Measurements from ENCODE around the gene DLGAP1. TPM values are rescaled to one million over a fixed set of nuclear protein-coding genes. Genes with fewer than 3 reads are reported as not detected.

The DLGAP1 gene
- total and polyA plus RNA-seq, 2 donors (not counting 1 experiment from before 2014, with no cell fraction given), result 0.07 to 0.61 TPM

DNA sequence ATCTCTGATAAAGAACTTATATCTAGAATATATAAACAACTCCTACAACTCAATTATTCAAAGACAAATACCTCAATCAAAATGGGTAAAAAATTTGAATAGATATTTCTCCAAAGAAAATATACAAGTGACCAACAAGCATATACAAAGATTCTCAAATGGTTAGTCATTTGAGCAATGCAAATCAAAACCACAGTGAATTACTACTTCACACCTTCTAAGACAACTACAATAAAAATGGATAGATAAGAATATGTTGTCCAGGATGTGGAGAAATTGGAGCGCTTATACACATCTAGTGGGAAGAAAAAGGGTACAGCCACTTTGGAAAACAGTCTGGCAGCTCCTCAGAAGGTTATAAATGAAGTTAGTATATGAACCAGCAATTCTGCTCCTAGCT, 672.2 kb downstream of the DLGAP1 start:
- H3K27ac Mint-ChIP-seq, result no peak overlapping the region
- no peaks in the 10 kb centered on the region for H3K27me3 ChIP-seq (replicated peaks in 1 of 4; ENCODE audit: control extremely low read depth in 1 of 4, control insufficient read depth in 3 of 4, insufficient read depth in 4 of 4, low read length in 3 of 4)
- H3K4me3 Mint-ChIP-seq, result no peak overlapping the region
- peaks cover 5% of the 10 kb centered on the region for H3K27me3 Mint-ChIP-seq
- H3K27ac ChIP-seq (ENCODE audit: low read length in 2 of 2), result no peak overlapping the region
- no peaks in the 10 kb centered on the region for H3K36me3 ChIP-seq (replicated peaks in 1 of 2; ENCODE audit: control extremely low read depth in 1 of 2, control insufficient read depth in 1 of 2, extremely low read depth in 1 of 2, insufficient read depth in 2 of 2, low read length in 1 of 2)
- TF ChIP-seq, protein P1, sequence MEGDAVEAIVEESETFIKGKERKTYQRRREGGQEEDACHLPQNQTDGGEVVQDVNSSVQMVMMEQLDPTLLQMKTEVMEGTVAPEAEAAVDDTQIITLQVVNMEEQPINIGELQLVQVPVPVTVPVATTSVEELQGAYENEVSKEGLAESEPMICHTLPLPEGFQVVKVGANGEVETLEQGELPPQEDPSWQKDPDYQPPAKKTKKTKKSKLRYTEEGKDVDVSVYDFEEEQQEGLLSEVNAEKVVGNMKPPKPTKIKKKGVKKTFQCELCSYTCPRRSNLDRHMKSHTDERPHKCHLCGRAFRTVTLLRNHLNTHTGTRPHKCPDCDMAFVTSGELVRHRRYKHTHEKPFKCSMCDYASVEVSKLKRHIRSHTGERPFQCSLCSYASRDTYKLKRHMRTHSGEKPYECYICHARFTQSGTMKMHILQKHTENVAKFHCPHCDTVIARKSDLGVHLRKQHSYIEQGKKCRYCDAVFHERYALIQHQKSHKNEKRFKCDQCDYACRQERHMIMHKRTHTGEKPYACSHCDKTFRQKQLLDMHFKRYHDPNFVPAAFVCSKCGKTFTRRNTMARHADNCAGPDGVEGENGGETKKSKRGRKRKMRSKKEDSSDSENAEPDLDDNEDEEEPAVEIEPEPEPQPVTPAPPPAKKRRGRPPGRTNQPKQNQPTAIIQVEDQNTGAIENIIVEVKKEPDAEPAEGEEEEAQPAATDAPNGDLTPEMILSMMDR (IDR thresholded peaks at IDR 0.05), result no peak
- no peak for TF ChIP-seq EZH2 (IDR thresholded peaks at IDR 0.05; ENCODE audit: borderline replicate concordance, insufficient read depth, low read depth, low read length, poor library complexity, severe bottlenecking)
- H3K4me1 Mint-ChIP-seq, result no peaks in the 10 kb centered on the region
- H3K4me3 ChIP-seq (ENCODE audit: control extremely low read depth in 1 of 5, extremely low read depth in 1 of 5, insufficient read depth in 1 of 5, low read depth in 2 of 5, low read length in 4 of 5), result no peak overlapping the region
- no peak for DNase-seq
- no peaks in the 10 kb centered on the region for H4K20me1 ChIP-seq (ENCODE audit: control insufficient read depth, insufficient read depth, low read length, poor library complexity, severe bottlenecking)
- H3K9me3 Mint-ChIP-seq (ENCODE audit: insufficient read depth), result no peaks in the 10 kb centered on the region
- CTCF ChIA-PET, result no interaction called here
- peaks cover 0 to 3% (median 0%) of the 10 kb centered on the region in 3 donors for H3K9me3 ChIP-seq (ENCODE audit: control extremely low read depth in 1 of 3, control insufficient read depth in 2 of 3, insufficient read depth in 1 of 3, low read length in 2 of 3)
- H3K4me2 ChIP-seq (replicated peaks; ENCODE audit: low read depth, low read length, poor library complexity, severe bottlenecking), result no peak overlapping the region
- no peaks in the 10 kb centered on the region for H3K79me2 ChIP-seq (ENCODE audit: control insufficient read depth, insufficient read depth, low read length)
- POLR2A ChIA-PET, result no interaction called here
- H2AFZ ChIP-seq (ENCODE audit: insufficient read depth, low read depth, low read length, poor library complexity, severe bottlenecking), result no peak overlapping the region
- WGBS (ENCODE audit: insufficient coverage), result no CpG with 5 or more reads among the region's 1 CpG
- intact Hi-C loops (cut with micrococcal nuclease), result no loop called here
- H3K9ac ChIP-seq (ENCODE audit: low read length), result no peak overlapping the region
- no peak for ATAC-seq (ENCODE audit: low read depth)
- H3K4me1 ChIP-seq (ENCODE audit: control insufficient read depth in 2 of 2, insufficient read depth in 2 of 2, low read length in 2 of 2), result no peaks in the 10 kb centered on the region

DNA sequence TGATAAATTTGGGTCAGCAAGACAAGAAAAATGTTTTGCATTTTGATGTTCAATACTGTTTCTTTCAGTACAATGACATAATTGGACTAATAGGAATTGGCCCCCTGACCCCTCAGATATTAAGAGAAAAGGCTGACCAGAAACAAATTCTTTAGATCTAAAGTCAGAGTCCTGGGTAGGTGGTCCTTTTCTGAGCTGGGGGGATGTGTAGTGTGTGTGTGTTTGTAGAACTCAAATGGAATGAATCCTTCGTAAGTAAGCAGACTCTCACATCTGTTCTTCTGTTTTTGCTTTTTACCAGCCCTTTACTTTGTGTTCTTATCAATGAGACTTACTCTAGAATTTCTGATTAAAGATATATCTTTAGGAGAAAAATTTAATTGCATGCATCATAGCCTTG, 677.4 kb downstream of the DLGAP1 start:
- TF ChIP-seq, protein P1 (IDR thresholded peaks at IDR 0.05), result no peak
- TF ChIP-seq EZH2 (IDR thresholded peaks at IDR 0.05; ENCODE audit: borderline replicate concordance, insufficient read depth, low read depth, low read length, poor library complexity, severe bottlenecking), result no peak
- WGBS (ENCODE audit: insufficient coverage), result no CpG with 5 or more reads among the region's 1 CpG
- Histone ChIP-seq H3K4me2 (replicated peaks; ENCODE audit: low read depth, low read length, poor library complexity, severe bottlenecking) (no peak overlapping the region), H3K27me3 (replicated peaks in 1 of 4; ENCODE audit: control extremely low read depth in 1 of 4, control insufficient read depth in 3 of 4, insufficient read depth in 4 of 4, low read length in 3 of 4) (peaks cover 0 to 2% (median 0%) of the 10 kb centered on the region in 4 experiments), H3K4me3 (ENCODE audit: control extremely low read depth in 1 of 5, extremely low read depth in 1 of 5, insufficient read depth in 1 of 5, low read depth in 2 of 5, low read length in 4 of 5) (no peak overlapping the region), H3K36me3 (replicated peaks in 1 of 2; ENCODE audit: control extremely low read depth in 1 of 2, control insufficient read depth in 1 of 2, extremely low read depth in 1 of 2, insufficient read depth in 2 of 2, low read length in 1 of 2) (no peaks in the 10 kb centered on the region), H3K27ac (ENCODE audit: low read length in 2 of 2) (no peak overlapping the region), H3K9ac (ENCODE audit: low read length) (no peak overlapping the region), H2AFZ (ENCODE audit: insufficient read depth, low read depth, low read length, poor library complexity, severe bottlenecking) (no peak overlapping the region), H3K4me1 (ENCODE audit: control insufficient read depth in 2 of 2, insufficient read depth in 2 of 2, low read length in 2 of 2) (no peaks in the 10 kb centered on the region), H4K20me1 (ENCODE audit: control insufficient read depth, insufficient read depth, low read length, poor library complexity, severe bottlenecking) (no peaks in the 10 kb centered on the region), H3K79me2 (ENCODE audit: control insufficient read depth, insufficient read depth, low read length) (no peaks in the 10 kb centered on the region), H3K9me3 (ENCODE audit: control extremely low read depth in 1 of 3, control insufficient read depth in 2 of 3, insufficient read depth in 1 of 3, low read length in 2 of 3) (no peaks in the 10 kb centered on the region)
- Mint-ChIP-seq H3K27ac (no peak overlapping the region), H3K9me3 (ENCODE audit: insufficient read depth) (no peaks in the 10 kb centered on the region), H3K4me1 (no peaks in the 10 kb centered on the region), H3K27me3 (peaks cover 13% of the 10 kb centered on the region), H3K4me3 (no peak overlapping the region)
- CTCF ChIA-PET, result interaction anchor here (0.6 kb wide), 1 partner anchor 1508 kb away, joined by 3 read pairs; no protein-coding TSS in a partner anchor
- intact Hi-C loops (cut with micrococcal nuclease), result no loop called here
- no peak for DNase-seq
- POLR2A ChIA-PET, result no interaction called here
- no peak for ATAC-seq (ENCODE audit: low read depth)
